Measurements from ENCODE around the gene PPP1R3D.

Gene PPP1R3D

GRCh38 chr20:59931511-59932312 is 8.4 kb downstream of the PPP1R3D start:
- DNase-seq (ENCODE audit: low read depth): no peak
- TF ChIP-seq, protein P1, sequence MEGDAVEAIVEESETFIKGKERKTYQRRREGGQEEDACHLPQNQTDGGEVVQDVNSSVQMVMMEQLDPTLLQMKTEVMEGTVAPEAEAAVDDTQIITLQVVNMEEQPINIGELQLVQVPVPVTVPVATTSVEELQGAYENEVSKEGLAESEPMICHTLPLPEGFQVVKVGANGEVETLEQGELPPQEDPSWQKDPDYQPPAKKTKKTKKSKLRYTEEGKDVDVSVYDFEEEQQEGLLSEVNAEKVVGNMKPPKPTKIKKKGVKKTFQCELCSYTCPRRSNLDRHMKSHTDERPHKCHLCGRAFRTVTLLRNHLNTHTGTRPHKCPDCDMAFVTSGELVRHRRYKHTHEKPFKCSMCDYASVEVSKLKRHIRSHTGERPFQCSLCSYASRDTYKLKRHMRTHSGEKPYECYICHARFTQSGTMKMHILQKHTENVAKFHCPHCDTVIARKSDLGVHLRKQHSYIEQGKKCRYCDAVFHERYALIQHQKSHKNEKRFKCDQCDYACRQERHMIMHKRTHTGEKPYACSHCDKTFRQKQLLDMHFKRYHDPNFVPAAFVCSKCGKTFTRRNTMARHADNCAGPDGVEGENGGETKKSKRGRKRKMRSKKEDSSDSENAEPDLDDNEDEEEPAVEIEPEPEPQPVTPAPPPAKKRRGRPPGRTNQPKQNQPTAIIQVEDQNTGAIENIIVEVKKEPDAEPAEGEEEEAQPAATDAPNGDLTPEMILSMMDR (IDR thresholded peaks at IDR 0.05; ENCODE audit: control insufficient read depth, insufficient read depth, low read depth, low read length, missing control alignments): no peak

DNA sequence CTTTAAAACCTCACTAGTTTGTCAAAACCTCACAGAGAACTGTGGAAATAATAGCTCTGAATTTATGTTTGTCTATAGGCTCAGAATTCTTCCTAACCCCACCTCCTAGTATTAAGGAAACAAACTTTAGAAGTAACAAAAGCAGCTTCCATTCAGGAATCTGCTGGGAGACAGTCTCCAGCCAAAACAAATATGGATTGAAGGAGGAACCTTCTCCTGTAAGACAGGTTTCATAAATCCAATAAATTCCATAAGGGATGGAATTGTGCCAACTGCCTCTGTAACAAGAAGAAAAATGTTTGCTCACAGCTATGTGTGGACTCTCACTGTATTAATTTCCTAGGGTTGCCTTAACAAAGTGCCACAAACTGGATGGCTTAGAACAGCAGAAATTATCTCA is 14.2 kb downstream of the PPP1R3D start:
- DNase-seq (ENCODE audit: low read depth): no peak
- H3K4me3 ChIP-seq (ENCODE audit: control insufficient read depth, low read depth, low read length): no peak overlapping the region
- TF ChIP-seq, protein P1 (IDR thresholded peaks at IDR 0.05; ENCODE audit: control insufficient read depth, insufficient read depth, low read depth, low read length, missing control alignments): no peak

More at GRCh38 chr20:59931511-59932312, 8.4 kb downstream of the PPP1R3D start:
- H3K4me3 ChIP-seq (ENCODE audit: control insufficient read depth, low read depth, low read length): no peak overlapping the region

- TF ChIP-seq, protein P1 (IDR thresholded peaks at IDR 0.05; ENCODE audit: control insufficient read depth, insufficient read depth, low read depth, low read length, missing control alignments): no peak
- no peak for DNase-seq (ENCODE audit: low read depth)
- no peak overlapping the region for H3K4me3 ChIP-seq (ENCODE audit: control insufficient read depth, low read depth, low read length)
Observed at GRCh38 chr20:59925359-59925758, 14.7 kb downstream of the PPP1R3D start.

DNA sequence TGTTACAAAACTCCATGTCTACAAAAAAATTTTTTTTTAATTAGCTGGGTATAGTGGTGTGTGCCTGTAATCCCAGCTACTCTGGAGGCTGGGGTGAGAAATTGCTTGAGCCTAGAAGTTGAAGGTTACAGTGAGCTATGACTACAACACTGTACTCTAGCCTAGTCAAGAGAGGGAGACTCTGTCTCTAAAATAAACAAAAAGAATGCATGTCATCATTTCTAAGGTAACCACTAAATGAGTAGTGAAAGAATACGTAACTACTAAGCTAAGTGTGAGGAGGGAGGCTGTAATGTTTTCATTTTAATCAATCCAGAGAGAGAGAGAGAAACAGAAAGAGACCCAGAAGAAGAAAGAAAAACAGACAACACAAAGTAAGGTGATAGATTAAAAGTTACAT is 16.6 kb downstream of the PPP1R3D start:
- TF ChIP-seq, protein P1 (IDR thresholded peaks at IDR 0.05; ENCODE audit: control insufficient read depth, insufficient read depth, low read depth, low read length, missing control alignments): no peak
- H3K4me3 ChIP-seq (ENCODE audit: control insufficient read depth, low read depth, low read length): no peak overlapping the region
- DNase-seq (ENCODE audit: low read depth): no peak

- TF ChIP-seq, protein P1 (IDR thresholded peaks at IDR 0.05; ENCODE audit: control insufficient read depth, insufficient read depth, low read depth, low read length, missing control alignments): no peak
- H3K4me3 ChIP-seq (ENCODE audit: control insufficient read depth, low read depth, low read length): no peak overlapping the region
- DNase-seq (ENCODE audit: low read depth): no peak
Observed at GRCh38 chr20:59920944-59921343, 19.2 kb downstream of the PPP1R3D start.

GRCh38 chr20:59912609-59913008 is 27.5 kb downstream of the PPP1R3D start:
- no peak for DNase-seq (ENCODE audit: low read depth)
- H3K4me3 ChIP-seq (ENCODE audit: control insufficient read depth, low read depth, low read length): no peak overlapping the region
- TF ChIP-seq, protein P1 (IDR thresholded peaks at IDR 0.05; ENCODE audit: control insufficient read depth, insufficient read depth, low read depth, low read length, missing control alignments): no peak
